Measurements from ENCODE around the gene C7orf33.
"Not testable (repeated sequence)": the region's sequence is repeated elsewhere in the genome, so short reads cannot be mapped to it uniquely, and the experiment has no call there.

C7orf33 gene

GRCh38 chr7:148590471-148590870, at the start of gene C7orf33:
C7orf33 (plus strand) TSS chr7:148590766; CDS start chr7:148590926, 160 bp downstream.
- no peak for DNase-seq (ENCODE audit: low spot score)

GRCh38 chr7:148541891-148542504, 48.6 kb upstream of the C7orf33 start:
- DNase-seq (ENCODE audit: low spot score) = no peak

GRCh38 chr7:148543302-148543701, 47.3 kb upstream of the C7orf33 start:
- no peak for DNase-seq (ENCODE audit: low spot score)

- no peak for DNase-seq (ENCODE audit: low spot score)
These were observed 45.4 kb upstream of the C7orf33 start for GRCh38 chr7:148545172-148545571.

GRCh38 chr7:148545932-148546331, 44.6 kb upstream of the C7orf33 start:
- DNase-seq (ENCODE audit: low spot score) = no peak

- no peak for DNase-seq (ENCODE audit: low spot score)
These were observed 43.7 kb upstream of the C7orf33 start for GRCh38 chr7:148546857-148547256.

GRCh38 chr7:148547951-148548350, 42.6 kb upstream of the C7orf33 start:
- no peak for DNase-seq (ENCODE audit: low spot score)

GRCh38 chr7:148553979-148554378, 36.6 kb upstream of the C7orf33 start:
- no peak for DNase-seq (ENCODE audit: low spot score)

GRCh38 chr7:148556892-148557291, 33.7 kb upstream of the C7orf33 start:
- no peak for DNase-seq (ENCODE audit: low spot score)

- no peak for DNase-seq (ENCODE audit: low spot score)
These were observed 31.7 kb upstream of the C7orf33 start for GRCh38 chr7:148558914-148559313.

GRCh38 chr7:148561099-148561498, 29.5 kb upstream of the C7orf33 start:
- no peak for DNase-seq (ENCODE audit: low spot score)

- DNase-seq (ENCODE audit: low spot score) = no peak
These were observed 26.8 kb upstream of the C7orf33 start for GRCh38 chr7:148563583-148564274.

GRCh38 chr7:148564275-148564951, 26.2 kb upstream of the C7orf33 start:
- DNase-seq (ENCODE audit: low spot score) = peak; percentile 80

- DNase-seq (ENCODE audit: low spot score) = no peak
These were observed 23.8 kb upstream of the C7orf33 start for GRCh38 chr7:148566736-148567135.

GRCh38 chr7:148567524-148567923, 23.0 kb upstream of the C7orf33 start:
- DNase-seq (ENCODE audit: low spot score) = no peak

GRCh38 chr7:148570510-148570909, 20.1 kb upstream of the C7orf33 start:
- DNase-seq (ENCODE audit: low spot score) = no peak

GRCh38 chr7:148570973-148571372, 19.6 kb upstream of the C7orf33 start:
- DNase-seq (ENCODE audit: low spot score) = not testable (repeated sequence)

- no peak for DNase-seq (ENCODE audit: low spot score)
These were observed 19.2 kb upstream of the C7orf33 start for GRCh38 chr7:148571381-148571780.

- DNase-seq (ENCODE audit: low spot score) = no peak
These were observed 18.5 kb upstream of the C7orf33 start for GRCh38 chr7:148572067-148572522.

GRCh38 chr7:148573581-148573980, 17.0 kb upstream of the C7orf33 start:
- not testable (repeated sequence) for DNase-seq (ENCODE audit: low spot score)

GRCh38 chr7:148575640-148576411, 14.7 kb upstream of the C7orf33 start:
- DNase-seq (ENCODE audit: low spot score) = peak; percentile 70

- no peak for DNase-seq (ENCODE audit: low spot score)
These were observed 11.2 kb upstream of the C7orf33 start for GRCh38 chr7:148579366-148579765.

All from kidney capillary endothelial cell (primary cell).